DND-41 (cell line): ENCODE measurements around the gene SCGB1D2.
"Not testable (repeated sequence)": the region's sequence is repeated elsewhere in the genome, so short reads cannot be mapped to it uniquely, and the experiment has no call there.

Experiments used
- ATAC-seq: fragments of 200-7000 bp; cut with Tn5 transposase; 3 replicates; pipeline ENCODE4 v1.9.1; 2021; ENCODE audit warnings: low read depth; ENCODE audit not compliant: insufficient read depth
- DNase-seq: peaks from one replicate; pipeline ENCODE4 v3.0.0-alpha.2; 2020
- H2AFZ ChIP-seq: 2 replicates; pipeline ENCODE4 v1.6.0; 2012; ENCODE audit warnings: low read depth, low read length
- H3K27ac ChIP-seq: 2 replicates; pipeline ENCODE4 v1.5.1; 2012; ENCODE audit warnings: low read length, inconsistent platforms
- H3K27me3 ChIP-seq: fragments of 200-600 bp; sonication (generic); 2 replicates; pipeline ENCODE4 v1.6.0; 2012; ENCODE audit warnings: low read length, mild to moderate bottlenecking, inconsistent platforms; ENCODE audit not compliant: insufficient read depth, poor library complexity
- H3K36me3 ChIP-seq: 2 replicates; pipeline ENCODE4 v1.5.1; 2012; ENCODE audit warnings: low read length, inconsistent platforms; ENCODE audit not compliant: insufficient read depth
- H3K4me1 ChIP-seq: 2 replicates; pipeline ENCODE4 v1.5.1; 2012; ENCODE audit warnings: mild to moderate bottlenecking, low read length; ENCODE audit not compliant: insufficient read depth
- H3K4me2 ChIP-seq: 2 replicates; pipeline ENCODE4 v1.6.0; 2012; ENCODE audit warnings: mild to moderate bottlenecking, moderate library complexity, low read length, inconsistent platforms; ENCODE audit not compliant: insufficient read depth
- H3K4me3 ChIP-seq, 2 experiments: fragments of 200-600 bp in 1 of 2; shearing (Covaris generic) in 1 of 2; 2 replicates each; pipeline ENCODE4 v1.5.1; 2012 to 2016; ENCODE audit warnings: inconsistent platforms in 2 of 2, low read length in 2 of 2, mild to moderate bottlenecking in 2 of 2, low read depth in 1 of 2, moderate library complexity in 1 of 2
- H3K79me2 ChIP-seq: 2 replicates; pipeline ENCODE4 v1.6.0; 2012; ENCODE audit warnings: low read length, inconsistent platforms; ENCODE audit not compliant: insufficient read depth
- H3K9ac ChIP-seq: 2 replicates; pipeline ENCODE4 v1.6.0; 2012; ENCODE audit warnings: low read depth, mild to moderate bottlenecking, inconsistent platforms, low read length, moderate library complexity
- H3K9me3 ChIP-seq: 2 replicates; pipeline ENCODE4 v1.5.1; 2012; ENCODE audit warnings: low read length, moderate library complexity, mild to moderate bottlenecking, inconsistent platforms; ENCODE audit not compliant: insufficient read depth, severe bottlenecking
- H4K20me1 ChIP-seq: 2 replicates; pipeline ENCODE4 v1.6.0; 2012; ENCODE audit warnings: low read length; ENCODE audit not compliant: insufficient read depth
- CTCF ChIP-seq: IDR thresholded peaks from 2 replicates; pipeline ENCODE4 v1.5.1; 2012; ENCODE audit warnings: borderline replicate concordance, low read length, moderate library complexity, mild to moderate bottlenecking; ENCODE audit not compliant: poor library complexity, severe bottlenecking; ENCODE audit errors: extremely low read depth
- EZH2 ChIP-seq: IDR thresholded peaks from 3 replicates; pipeline ENCODE4 v1.6.1; 2012; ENCODE audit warnings: borderline replicate concordance, low read depth, mild to moderate bottlenecking, moderate library complexity, low read length, inconsistent platforms; ENCODE audit not compliant: severe bottlenecking

The SCGB1D2 gene

GRCh38 chr11:62242021-62242420, at the start of gene SCGB1D2:
Gene SCGB1D2 (plus strand): TSS chr11:62242239. CDS start chr11:62242308, 69 bp downstream.
- TF ChIP-seq EZH2: no peak
- no peak for TF ChIP-seq CTCF
- Histone ChIP-seq H3K36me3 (no peaks in the 10 kb centered on the region), H3K4me1 (no peaks in the 10 kb centered on the region), H2AFZ (no peak within 1 kb of the TSS), H3K4me2 (no peak within 1 kb of the TSS), H3K27ac (no peak within 1 kb of the TSS), H3K9me3 (no peaks in the 10 kb centered on the region), H4K20me1 (no peaks in the 10 kb centered on the region), H3K27me3 (no peaks in the 10 kb centered on the region), H3K4me3 (no peak within 1 kb of the TSS), H3K79me2 (no peaks in the 10 kb centered on the region), H3K9ac (no peak within 1 kb of the TSS)
- ATAC-seq: no peak
- no peak for DNase-seq

GRCh38 chr11:62193952-62194351, 48.1 kb upstream of the SCGB1D2 start:
- no peak for ATAC-seq

GRCh38 chr11:62195010-62195409, 47.0 kb upstream of the SCGB1D2 start:
- not testable (repeated sequence) for ATAC-seq, DNase-seq, H3K27me3 ChIP-seq, H3K79me2 ChIP-seq, H3K36me3 ChIP-seq, H3K9me3 ChIP-seq, H4K20me1 ChIP-seq, H3K4me1 ChIP-seq, H3K9ac ChIP-seq, H3K4me2 ChIP-seq, H3K4me3 ChIP-seq, H2AFZ ChIP-seq, H3K27ac ChIP-seq

More at GRCh38 chr11:62193952-62194351, 48.1 kb upstream of the SCGB1D2 start:
- Histone ChIP-seq H3K27me3 (peaks cover 18% of the 10 kb centered on the region), H3K4me2 (no peak overlapping the region), H2AFZ (no peak overlapping the region), H3K36me3 (no peaks in the 10 kb centered on the region), H3K9ac (no peak overlapping the region), H3K9me3 (no peaks in the 10 kb centered on the region), H3K4me3 (no peak overlapping the region), H3K79me2 (no peaks in the 10 kb centered on the region), H3K4me1 (no peaks in the 10 kb centered on the region), H4K20me1 (no peaks in the 10 kb centered on the region), H3K27ac (no peak overlapping the region)
- no peak for TF ChIP-seq EZH2
- no peak for TF ChIP-seq CTCF
- DNase-seq: no peak

GRCh38 chr11:62195945-62196344, 46.1 kb upstream of the SCGB1D2 start:
- no peak overlapping the region for H2AFZ ChIP-seq
- no peaks in the 10 kb centered on the region for H3K79me2 ChIP-seq
- no peaks in the 10 kb centered on the region for H3K9me3 ChIP-seq
- ATAC-seq (no peak), DNase-seq (no peak)
- H3K36me3 ChIP-seq: no peaks in the 10 kb centered on the region
- no peak overlapping the region for H3K4me3 ChIP-seq
- H3K27ac ChIP-seq: no peak overlapping the region
- TF ChIP-seq CTCF (no peak), EZH2 (no peak)
- H3K4me1 ChIP-seq: no peaks in the 10 kb centered on the region
- no peaks in the 10 kb centered on the region for H4K20me1 ChIP-seq
- peaks cover 2% of the 10 kb centered on the region for H3K27me3 ChIP-seq
- H3K9ac ChIP-seq: no peak overlapping the region
- no peak overlapping the region for H3K4me2 ChIP-seq

GRCh38 chr11:62197400-62197799, 44.6 kb upstream of the SCGB1D2 start:
- H3K4me1 ChIP-seq, H3K4me2 ChIP-seq, H2AFZ ChIP-seq, H4K20me1 ChIP-seq, H3K27me3 ChIP-seq, H3K79me2 ChIP-seq, H3K9ac ChIP-seq, ATAC-seq, H3K27ac ChIP-seq, H3K36me3 ChIP-seq, H3K9me3 ChIP-seq, H3K4me3 ChIP-seq, DNase-seq: not testable (repeated sequence)
